ENCODE measurements around the gene MGLL.

The MGLL gene

GRCh38 chr3:127755305-127755681 lies 67.0 kb downstream of the MGLL start:
- no peak for DNase-seq (ENCODE audit: low spot score)

- DNase-seq (ENCODE audit: low spot score) = no peak
Measured at GRCh38 chr3:127754411-127755304, 67.7 kb downstream of the MGLL start.

GRCh38 chr3:127753898-127754410 lies 68.4 kb downstream of the MGLL start:
- no peak for DNase-seq (ENCODE audit: low spot score)

- DNase-seq (ENCODE audit: low spot score) = no peak
Measured at GRCh38 chr3:127753338-127753737, 69.0 kb downstream of the MGLL start.

- DNase-seq (ENCODE audit: low spot score) = no peak
Measured at GRCh38 chr3:127751782-127752181, 70.5 kb downstream of the MGLL start.

GRCh38 chr3:127751163-127751621 lies 71.1 kb downstream of the MGLL start:
- DNase-seq (ENCODE audit: low spot score) = no peak

- DNase-seq (ENCODE audit: low spot score) = no peak
Measured at GRCh38 chr3:127750226-127751031, 71.9 kb downstream of the MGLL start.

- no peak for DNase-seq (ENCODE audit: low spot score)
Measured at GRCh38 chr3:127749787-127750225, 72.5 kb downstream of the MGLL start.

GRCh38 chr3:127749361-127749760 lies 73.0 kb downstream of the MGLL start:
- DNase-seq (ENCODE audit: low spot score) = no peak

GRCh38 chr3:127748754-127749327 lies 73.5 kb downstream of the MGLL start:
- DNase-seq (ENCODE audit: low spot score) = no peak

GRCh38 chr3:127747751-127748521 lies 74.4 kb downstream of the MGLL start:
- peak; percentile 89 for DNase-seq (ENCODE audit: low spot score)

- no peak for DNase-seq (ENCODE audit: low spot score)
Measured at GRCh38 chr3:127747066-127747465, 75.2 kb downstream of the MGLL start.

- DNase-seq (ENCODE audit: low spot score) = peak; percentile 87
Measured at GRCh38 chr3:127746400-127747057, 75.8 kb downstream of the MGLL start.

GRCh38 chr3:127745656-127746399 lies 76.5 kb downstream of the MGLL start:
- DNase-seq (ENCODE audit: low spot score) = no peak

- no peak for DNase-seq (ENCODE audit: low spot score)
Measured at GRCh38 chr3:127744875-127745274, 77.4 kb downstream of the MGLL start.

GRCh38 chr3:127744253-127744815 lies 78.0 kb downstream of the MGLL start:
- DNase-seq (ENCODE audit: low spot score) = no peak

- DNase-seq (ENCODE audit: low spot score) = no peak
Measured at GRCh38 chr3:127743351-127744252, 78.7 kb downstream of the MGLL start.

GRCh38 chr3:127742580-127742979 lies 79.7 kb downstream of the MGLL start:
- no peak for DNase-seq (ENCODE audit: low spot score)

GRCh38 chr3:127741690-127742089 lies 80.6 kb downstream of the MGLL start:
- DNase-seq (ENCODE audit: low spot score) = no peak

Data from LoVo (cell line).